Amniotic stem cell (primary cell): ENCODE measurements around the gene RNU6-9.
"Not testable (repeated sequence)": the region's sequence is repeated elsewhere in the genome, so short reads cannot be mapped to it uniquely, and the experiment has no call there.

ENCODE experiments used
- DNase-seq: peaks from one replicate; lab custom pipeline; 2025; lab: John Stamatoyannopoulos, UW

Gene RNU6-9

GRCh38 chr19:878751-879561 lies 14.3 kb upstream of the RNU6-9 start:
- not testable (repeated sequence) for DNase-seq

GRCh38 chr19:879711-880438 lies 13.4 kb upstream of the RNU6-9 start:
- no peak for DNase-seq

GRCh38 chr19:881385-882071 lies 11.8 kb upstream of the RNU6-9 start:
- DNase-seq = no peak

GRCh38 chr19:882871-883497 lies 10.3 kb upstream of the RNU6-9 start:
- no peak for DNase-seq

- DNase-seq = no peak
Measured at GRCh38 chr19:883661-884211, 9.5 kb upstream of the RNU6-9 start.

- no peak for DNase-seq
Measured at GRCh38 chr19:884420-885211, 8.7 kb upstream of the RNU6-9 start.

- DNase-seq = no peak
Measured at GRCh38 chr19:885536-886224, 7.6 kb upstream of the RNU6-9 start.

- DNase-seq = peak; percentile 40
Measured at GRCh38 chr19:887072-887471, 6.2 kb upstream of the RNU6-9 start.

GRCh38 chr19:887599-887998 lies 5.7 kb upstream of the RNU6-9 start:
- no peak for DNase-seq

GRCh38 chr19:888581-889385 lies 4.5 kb upstream of the RNU6-9 start:
- DNase-seq = no peak

GRCh38 chr19:889662-890295 lies 3.5 kb upstream of the RNU6-9 start:
- DNase-seq = no peak

- DNase-seq = no peak
Measured at GRCh38 chr19:890831-891230, 2.5 kb upstream of the RNU6-9 start.

- not testable (repeated sequence) for DNase-seq
Measured at GRCh38 chr19:891421-892200, 1.7 kb upstream of the RNU6-9 start.

- DNase-seq = no peak
Measured at GRCh38 chr19:892243-892893, 916 bp upstream of the RNU6-9 start.

- DNase-seq = no peak
Measured at GRCh38 chr19:896434-896833, 3.1 kb downstream of the RNU6-9 start.

GRCh38 chr19:896999-897398 lies 3.7 kb downstream of the RNU6-9 start:
- DNase-seq = no peak

GRCh38 chr19:897442-898039 lies 4.3 kb downstream of the RNU6-9 start:
- no peak for DNase-seq

GRCh38 chr19:898663-899062 lies 5.4 kb downstream of the RNU6-9 start:
- no peak for DNase-seq
